RWPE2 (cell line): Measurements from ENCODE around the gene KRT86.

Experiments used
- ATAC-seq: fragments of 200-7000 bp; cut with Tn5 transposase; 3 replicates; pipeline ENCODE4 v1.9.1; 2021; ENCODE audit warnings: low read depth
- DNase-seq: peaks from one replicate; pipeline ENCODE4 v3.0.0-alpha.2; 2020; ENCODE audit warnings: low spot score
- H3K27ac ChIP-seq: fragments of 450-650 bp; 2 replicates; pipeline ENCODE4 v1.5.1; 2017; ENCODE audit warnings: mild to moderate bottlenecking; ENCODE audit not compliant: poor library complexity, severe bottlenecking
- H3K27me3 ChIP-seq: fragments of 250-450 bp; sonication (Bioruptor Pico); 2 replicates; pipeline ENCODE4 v1.5.1; 2021; ENCODE audit warnings: mild to moderate bottlenecking, moderate library complexity; ENCODE audit not compliant: insufficient read depth, poor library complexity, severe bottlenecking
- H3K36me3 ChIP-seq: fragments of 250-450 bp; sonication (Bioruptor Pico); 2 replicates; pipeline ENCODE4 v1.5.1; 2020; ENCODE audit warnings: low read depth, mild to moderate bottlenecking, moderate library complexity
- H3K4me1 ChIP-seq: fragments of 250-450 bp; sonication (Bioruptor Pico); 2 replicates; pipeline ENCODE4 v1.5.1; 2021; ENCODE audit warnings: mild to moderate bottlenecking, moderate library complexity; ENCODE audit not compliant: insufficient read depth, poor library complexity, severe bottlenecking
- H3K4me3 ChIP-seq: fragments of 250-450 bp; sonication (Bioruptor Pico); 2 replicates; pipeline ENCODE4 v1.5.1; 2021; ENCODE audit warnings: mild to moderate bottlenecking, moderate library complexity; ENCODE audit not compliant: severe bottlenecking
- H3K9me3 ChIP-seq: fragments of 250-450 bp; sonication (Bioruptor Pico); 2 replicates; pipeline ENCODE4 v1.5.1; 2021; ENCODE audit warnings: mild to moderate bottlenecking, moderate library complexity; ENCODE audit not compliant: severe bottlenecking
- TF ChIP-seq, protein P1 (sequence below): fragments of 450-650 bp; IDR thresholded peaks from one replicate; pipeline ENCODE4 v1.5.1; 2017; ENCODE audit warnings: mild to moderate bottlenecking, moderate library complexity; ENCODE audit not compliant: poor library complexity, severe bottlenecking

KRT86 gene

DNA sequence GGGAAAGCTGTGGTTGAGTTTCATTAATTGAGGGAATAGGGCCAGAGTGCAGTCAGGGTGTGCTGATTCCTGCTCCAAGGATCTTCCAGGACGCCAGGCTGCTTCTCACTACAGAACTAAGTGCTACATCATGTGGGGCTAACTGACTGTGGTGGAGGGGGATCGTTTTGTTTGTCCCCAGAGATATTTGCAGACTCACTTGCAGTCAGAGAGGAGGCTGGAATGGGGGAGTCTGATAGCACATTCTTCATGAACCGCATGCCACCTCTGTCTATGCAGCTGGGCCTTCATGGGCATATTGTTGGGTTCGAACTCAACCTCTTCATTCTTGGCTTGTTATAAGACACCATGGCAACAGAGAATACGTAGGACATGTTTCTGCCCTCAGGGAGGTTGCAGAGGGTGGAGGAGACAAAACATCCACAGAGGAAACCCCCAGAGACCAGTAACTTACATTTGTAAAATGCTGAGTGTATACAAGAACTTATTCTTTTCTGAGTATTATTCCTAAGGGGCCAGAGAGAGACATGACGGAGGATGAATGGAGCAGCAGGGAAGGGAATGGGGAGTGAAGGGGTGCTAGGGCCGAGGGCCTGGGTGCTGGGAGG lies 28.4 kb upstream of the KRT86 start:
- no peak for DNase-seq
- peak overlapping the region; percentile 99 for H3K27ac ChIP-seq
- no peak overlapping the region for H3K4me3 ChIP-seq
- no peak for ATAC-seq
- peaks cover 33% of the 10 kb centered on the region for H3K4me1 ChIP-seq
- H3K9me3 ChIP-seq = no peaks in the 10 kb centered on the region
- peaks cover 66% of the 10 kb centered on the region for H3K36me3 ChIP-seq
- H3K27me3 ChIP-seq = no peaks in the 10 kb centered on the region
- TF ChIP-seq, protein P1, sequence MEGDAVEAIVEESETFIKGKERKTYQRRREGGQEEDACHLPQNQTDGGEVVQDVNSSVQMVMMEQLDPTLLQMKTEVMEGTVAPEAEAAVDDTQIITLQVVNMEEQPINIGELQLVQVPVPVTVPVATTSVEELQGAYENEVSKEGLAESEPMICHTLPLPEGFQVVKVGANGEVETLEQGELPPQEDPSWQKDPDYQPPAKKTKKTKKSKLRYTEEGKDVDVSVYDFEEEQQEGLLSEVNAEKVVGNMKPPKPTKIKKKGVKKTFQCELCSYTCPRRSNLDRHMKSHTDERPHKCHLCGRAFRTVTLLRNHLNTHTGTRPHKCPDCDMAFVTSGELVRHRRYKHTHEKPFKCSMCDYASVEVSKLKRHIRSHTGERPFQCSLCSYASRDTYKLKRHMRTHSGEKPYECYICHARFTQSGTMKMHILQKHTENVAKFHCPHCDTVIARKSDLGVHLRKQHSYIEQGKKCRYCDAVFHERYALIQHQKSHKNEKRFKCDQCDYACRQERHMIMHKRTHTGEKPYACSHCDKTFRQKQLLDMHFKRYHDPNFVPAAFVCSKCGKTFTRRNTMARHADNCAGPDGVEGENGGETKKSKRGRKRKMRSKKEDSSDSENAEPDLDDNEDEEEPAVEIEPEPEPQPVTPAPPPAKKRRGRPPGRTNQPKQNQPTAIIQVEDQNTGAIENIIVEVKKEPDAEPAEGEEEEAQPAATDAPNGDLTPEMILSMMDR = no peak

DNA sequence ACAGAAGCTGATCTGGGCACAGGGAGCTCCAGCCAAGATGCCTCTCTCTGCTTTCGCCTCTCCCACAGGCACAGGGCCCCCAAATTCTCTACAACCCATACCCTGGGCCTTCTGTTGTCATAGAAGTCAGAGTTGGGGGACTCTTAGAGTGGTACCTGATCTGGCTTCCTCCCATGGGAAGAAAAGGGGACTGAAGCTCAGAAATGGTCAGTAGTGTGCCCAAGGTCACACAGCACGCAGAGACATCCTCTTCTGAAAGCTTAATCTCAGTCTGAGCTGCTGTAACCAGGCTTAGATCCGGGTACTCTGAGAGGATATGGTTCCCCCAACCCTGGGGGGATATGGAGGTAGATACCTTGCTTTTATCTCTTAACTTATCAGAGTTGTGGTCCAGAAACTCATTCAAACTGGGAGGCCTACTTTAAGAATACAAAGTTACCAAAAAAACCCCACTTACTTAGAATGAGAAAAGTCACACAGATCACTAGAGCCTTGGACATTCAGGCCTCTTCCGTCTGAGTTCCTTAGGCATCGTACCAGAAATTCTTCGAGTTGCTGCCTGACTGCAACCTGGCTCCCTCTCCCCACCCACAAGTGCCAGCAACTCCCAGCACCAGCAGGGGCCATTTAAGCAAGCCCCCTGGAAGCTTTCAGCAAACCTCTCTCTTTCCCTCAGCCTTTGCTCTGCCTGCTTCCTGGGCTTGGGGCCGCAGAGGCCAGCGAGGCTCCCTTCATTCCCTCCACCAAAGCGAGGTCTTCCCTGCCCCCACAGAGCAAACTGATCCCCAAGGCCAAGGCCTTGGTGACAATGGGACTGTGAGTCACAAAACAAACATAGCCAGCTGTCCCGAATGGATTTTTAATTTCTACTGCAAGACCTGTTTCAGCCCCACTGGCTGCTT lies 27.5 kb upstream of the KRT86 start:
- H3K9me3 ChIP-seq = no peaks in the 10 kb centered on the region
- H3K4me1 ChIP-seq = peaks cover 24% of the 10 kb centered on the region
- H3K27me3 ChIP-seq = no peaks in the 10 kb centered on the region
- peak overlapping the region; percentile 99 for H3K27ac ChIP-seq
- ATAC-seq (peak; percentile 0; the same call in 2 of the 3 replicates), DNase-seq (peak; percentile 58)
- TF ChIP-seq, protein P1 = no peak
- H3K36me3 ChIP-seq = peaks cover 57% of the 10 kb centered on the region
- H3K4me3 ChIP-seq = no peak overlapping the region

DNA sequence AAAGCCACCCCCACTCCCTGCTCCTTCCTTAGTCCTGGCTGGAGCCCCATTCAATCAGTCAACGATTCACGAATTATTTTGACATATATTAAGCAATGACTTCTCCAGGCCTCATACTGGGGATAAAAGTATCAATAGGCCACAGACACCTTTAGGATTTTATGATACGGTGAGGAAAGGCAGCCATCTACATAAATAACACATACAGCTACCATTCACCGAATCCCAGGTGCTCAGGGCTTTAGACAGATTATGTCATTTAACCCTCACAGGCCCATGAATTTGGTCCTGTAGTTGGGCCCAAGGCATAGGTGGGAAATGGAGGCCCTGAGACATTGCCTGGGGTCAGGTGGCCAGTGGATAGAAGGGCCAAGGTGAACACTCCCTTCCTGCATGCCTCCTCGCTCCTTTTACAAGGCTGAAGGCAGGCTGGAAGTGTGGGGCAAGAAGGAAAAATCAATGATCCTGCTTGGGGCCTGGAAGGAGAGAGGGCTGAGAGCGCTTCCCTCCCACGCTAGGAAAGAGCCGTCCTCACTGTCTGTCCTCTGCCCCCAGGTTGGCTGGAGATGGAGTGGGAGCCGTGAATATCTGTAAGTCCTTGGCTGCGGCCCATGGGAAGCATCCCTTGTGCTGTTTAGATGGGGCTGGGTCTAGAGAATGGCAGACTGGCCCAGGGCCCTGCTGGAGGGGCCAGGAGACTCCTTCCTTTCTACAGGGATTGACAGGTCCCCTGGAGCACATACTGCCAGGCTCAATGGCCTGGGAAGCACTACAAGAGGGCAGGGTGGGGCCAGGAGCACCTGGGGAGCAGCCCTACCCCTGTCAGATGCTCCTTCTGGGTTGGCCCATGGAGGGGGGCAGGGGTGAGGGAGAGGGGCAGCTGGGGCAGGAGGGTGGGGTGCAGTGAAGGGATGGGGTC lies 26.6 kb upstream of the KRT86 start:
- no peak overlapping the region for H3K4me3 ChIP-seq
- TF ChIP-seq, protein P1 = peak; percentile 8
- peaks cover 15% of the 10 kb centered on the region for H3K4me1 ChIP-seq
- peak; percentile 0 for ATAC-seq
- H3K9me3 ChIP-seq = no peaks in the 10 kb centered on the region
- H3K36me3 ChIP-seq = peaks cover 48% of the 10 kb centered on the region
- peak; percentile 77 for DNase-seq
- H3K27ac ChIP-seq = peak overlapping the region; percentile 99
- H3K27me3 ChIP-seq = no peaks in the 10 kb centered on the region

DNA sequence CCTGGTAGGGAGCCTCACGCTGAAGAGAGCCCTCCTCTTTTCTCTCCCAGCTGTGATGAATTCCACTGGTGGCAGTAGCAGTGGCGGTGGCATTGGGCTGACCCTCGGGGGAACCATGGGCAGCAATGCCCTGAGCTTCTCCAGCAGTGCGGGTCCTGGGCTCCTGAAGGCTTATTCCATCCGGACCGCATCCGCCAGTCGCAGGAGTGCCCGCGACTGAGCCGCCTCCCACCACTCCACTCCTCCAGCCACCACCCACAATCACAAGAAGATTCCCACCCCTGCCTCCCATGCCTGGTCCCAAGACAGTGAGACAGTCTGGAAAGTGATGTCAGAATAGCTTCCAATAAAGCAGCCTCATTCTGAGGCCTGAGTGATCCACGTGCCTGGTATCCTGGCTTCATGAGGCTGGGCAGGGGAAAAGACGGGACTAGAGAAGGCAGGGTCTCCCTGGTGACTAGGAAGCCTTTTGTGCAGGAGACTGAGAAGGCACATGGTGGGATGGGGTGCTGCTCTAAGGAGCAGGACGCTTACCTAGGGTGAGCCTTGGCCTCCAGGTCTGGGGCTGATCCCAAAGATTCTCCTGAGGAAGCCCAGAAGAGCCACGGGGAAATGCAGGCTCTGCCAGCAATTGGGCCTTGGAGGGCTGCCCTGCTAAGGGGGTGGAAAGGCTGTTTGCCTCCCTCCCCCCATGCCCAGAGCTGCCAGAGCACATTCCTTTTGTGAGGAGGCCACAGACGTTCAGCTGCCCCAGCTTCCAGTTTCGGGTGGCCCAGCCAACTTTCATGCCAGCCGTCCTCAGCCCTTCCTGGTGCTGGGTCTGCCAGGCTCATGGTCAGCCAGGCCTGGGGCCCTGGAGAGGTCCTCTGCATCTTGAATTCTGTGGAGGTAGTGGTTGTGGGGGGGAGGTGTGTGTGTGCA lies 25.6 kb upstream of the KRT86 start:
- no peak overlapping the region for H3K4me3 ChIP-seq
- H3K27ac ChIP-seq = peak overlapping the region; percentile 99
- peaks cover 39% of the 10 kb centered on the region for H3K36me3 ChIP-seq
- DNase-seq (no peak), ATAC-seq (peak; percentile 0)
- TF ChIP-seq, protein P1 = no peak
- no peaks in the 10 kb centered on the region for H3K9me3 ChIP-seq
- peaks cover 6% of the 10 kb centered on the region for H3K4me1 ChIP-seq
- H3K27me3 ChIP-seq = no peaks in the 10 kb centered on the region
